ENCODE results near the gene MRPL16. TPM values are rescaled to one million over a fixed set of nuclear protein-coding genes. Genes with fewer than 3 reads are reported as not detected.

Gene MRPL16
- total RNA-seq, 1 experiment from 2014 or later = 78.9 TPM

GRCh38 chr11:59792507-59792906 lies 18.1 kb downstream of the MRPL16 start:
- DNase-seq (ENCODE audit: low spot score) = no peak
- Mint-ChIP-seq H3K9me3 (no peaks in the 10 kb centered on the region), H3K27me3 (ENCODE audit: low read depth) (no peaks in the 10 kb centered on the region), H3K4me3 (no peak overlapping the region), H3K27ac (no peak overlapping the region), H3K36me3 (peaks cover 79% of the 10 kb centered on the region), H3K4me1 (no peaks in the 10 kb centered on the region)
- TF ChIP-seq AR (CRISPR knock-in tag; IDR thresholded peaks at IDR 0.05) = no peak
- no peak for TF ChIP-seq GTF2I (CRISPR knock-in tag; conservative IDR thresholded peaks at IDR 0.05)
- no peak for TF ChIP-seq MXD4 (CRISPR knock-in tag; IDR thresholded peaks at IDR 0.05; ENCODE audit: borderline replicate concordance)
- TF ChIP-seq PRDM15 (CRISPR knock-in tag; IDR thresholded peaks at IDR 0.05) = no peak
- TF ChIP-seq ZNF423 (CRISPR knock-in tag; IDR thresholded peaks at IDR 0.05) = no peak
- no peak for TF ChIP-seq TP53 (CRISPR knock-in tag; IDR thresholded peaks at IDR 0.05)
- TF ChIP-seq FOXP1 (CRISPR knock-in tag; IDR thresholded peaks at IDR 0.05; ENCODE audit: borderline replicate concordance) = no peak
- TF ChIP-seq SOX15 (CRISPR knock-in tag; IDR thresholded peaks at IDR 0.05) = no peak
- TF ChIP-seq NFE2L1 (CRISPR knock-in tag; IDR thresholded peaks at IDR 0.05) = no peak
- no peak for TF ChIP-seq PREB (CRISPR knock-in tag; IDR thresholded peaks at IDR 0.05; ENCODE audit: borderline replicate concordance)
- no peak for TF ChIP-seq NR2C2 (CRISPR knock-in tag; IDR thresholded peaks at IDR 0.05)
- no peak for TF ChIP-seq MYBL2 (CRISPR knock-in tag; IDR thresholded peaks at IDR 0.05)
- no peak for TF ChIP-seq STAT6 (CRISPR knock-in tag; conservative IDR thresholded peaks at IDR 0.05; ENCODE audit: low read depth)
- POLR2A ChIA-PET = no interaction called here
- CTCF ChIA-PET = interaction anchor here (0.5 to 2.3 kb wide), 3 partner anchors 9 to 38 kb away, joined by 4 to 6 read pairs (median 5); partner anchors contain the start of gene STX3
- ATAC-seq = no peak

- DNase-seq (ENCODE audit: low spot score) = no peak
- H3K27ac Mint-ChIP-seq = no peak overlapping the region
- POLR2A ChIA-PET = no interaction called here
- H3K4me3 Mint-ChIP-seq = no peak overlapping the region
- H3K4me1 Mint-ChIP-seq = no peaks in the 10 kb centered on the region
- ATAC-seq = no peak
- H3K27me3 Mint-ChIP-seq (ENCODE audit: low read depth) = no peaks in the 10 kb centered on the region
- CTCF ChIA-PET = interaction anchor here (2.3 kb wide), 1 partner anchor 37 kb away, joined by 6 read pairs; the partner anchor contains the start of gene STX3
- H3K36me3 Mint-ChIP-seq = peaks cover 83% of the 10 kb centered on the region
- no peaks in the 10 kb centered on the region for H3K9me3 Mint-ChIP-seq
- TF ChIP-seq PREB (CRISPR knock-in tag; IDR thresholded peaks at IDR 0.05; ENCODE audit: borderline replicate concordance) (no peak), NFYB (CRISPR knock-in tag; conservative IDR thresholded peaks at IDR 0.05; ENCODE audit: low read depth) (no peak), TEAD1 (CRISPR knock-in tag; IDR thresholded peaks at IDR 0.05) (no peak), HMGA2 (CRISPR knock-in tag; IDR thresholded peaks at IDR 0.05) (no peak), EMX1 (CRISPR knock-in tag; IDR thresholded peaks at IDR 0.05) (no peak), ETV6 (CRISPR knock-in tag; IDR thresholded peaks at IDR 0.05) (no peak), E2F5 (CRISPR knock-in tag; IDR thresholded peaks at IDR 0.05) (no peak), AFF4 (CRISPR knock-in tag; IDR thresholded peaks at IDR 0.05; ENCODE audit: borderline replicate concordance) (no peak)
These were observed 18.9 kb downstream of the MRPL16 start for GRCh38 chr11:59791639-59792038.
